Hepatocyte (in vitro differentiated cells): ENCODE data around the gene OTOA.

Experiments used
- CTCF ChIP-seq: fragments of 200-600 bp; sonication (generic); IDR thresholded peaks from 2 replicates; pipeline ENCODE4 v1.5.1; 2016; ENCODE audit warnings: antibody characterized with exemption, mild to moderate bottlenecking; ENCODE audit not compliant: poor library complexity
- EZH2phosphoT487 ChIP-seq: fragments of 200-600 bp; sonication (generic); IDR thresholded peaks from one replicate; pipeline ENCODE4 v1.6.1; 2018; ENCODE audit warnings: antibody characterized with exemption, mild to moderate bottlenecking, low read depth, moderate library complexity; ENCODE audit not compliant: unreplicated experiment, severe bottlenecking

GRCh38 chr16:21625026-21625425 lies 38.7 kb upstream of the OTOA start:
- TF ChIP-seq CTCF (no peak), EZH2phosphoT487 (no peak)
